ENCODE measurements around the gene SRRM5. TPM values are rescaled to one million over a fixed set of nuclear protein-coding genes. Genes with fewer than 3 reads are reported as not detected.
A peak's percentile ranks its signal among the peaks of the same experiment; 100 is the strongest.

Gene SRRM5
- total RNA-seq, 2 donors from 2014 or later = 0.23 to 0.38 TPM

DNA sequence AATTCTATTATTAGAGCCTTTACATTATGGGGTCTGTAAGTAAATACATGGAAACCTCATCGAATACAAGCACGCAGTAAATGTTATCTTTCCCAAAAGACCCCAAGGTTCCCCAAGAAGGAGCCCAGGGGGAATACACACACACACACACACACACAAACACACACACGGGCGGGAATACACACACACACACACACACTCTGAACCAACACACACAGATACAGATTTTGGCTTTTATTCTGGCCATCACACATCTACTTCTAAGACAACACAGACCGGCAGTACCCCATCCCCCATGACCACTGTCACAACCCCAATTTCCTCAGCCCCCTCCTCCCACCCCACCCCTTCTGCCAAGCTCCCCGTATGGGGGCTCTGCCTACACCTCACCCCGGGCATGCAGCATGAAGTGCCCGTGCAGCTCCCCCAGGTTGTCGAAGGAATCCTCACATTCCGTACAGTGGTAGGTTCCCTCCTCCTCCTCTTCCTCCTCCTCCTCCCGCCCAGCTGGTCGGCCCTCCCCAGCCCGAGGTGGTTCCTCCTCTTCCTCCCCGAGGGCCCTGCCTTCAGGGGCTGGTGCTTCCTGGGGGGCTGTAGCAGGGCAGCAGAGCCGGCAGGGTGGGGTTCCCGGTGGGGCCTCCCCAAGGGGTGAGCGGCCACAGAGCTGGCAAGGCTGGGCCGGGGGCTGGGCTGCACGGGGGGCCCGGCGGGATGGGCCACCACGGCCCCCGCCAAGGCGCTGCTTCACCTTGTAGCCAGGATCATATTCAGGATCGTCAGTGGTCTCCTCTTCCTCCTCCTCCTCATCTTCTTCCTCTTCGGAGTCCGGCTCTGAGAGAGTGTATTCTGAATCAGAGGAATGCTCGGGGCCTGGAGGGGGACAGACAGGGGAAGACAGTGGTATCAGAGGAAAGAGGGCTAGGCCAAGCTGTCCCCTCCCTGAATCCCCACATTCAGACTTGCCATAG lies 4.4 kb upstream of the SRRM5 start:
- intact Hi-C loops (cut with DNase I) = no loop called here
- no peak for DNase-seq (ENCODE audit: low spot score)

DNA sequence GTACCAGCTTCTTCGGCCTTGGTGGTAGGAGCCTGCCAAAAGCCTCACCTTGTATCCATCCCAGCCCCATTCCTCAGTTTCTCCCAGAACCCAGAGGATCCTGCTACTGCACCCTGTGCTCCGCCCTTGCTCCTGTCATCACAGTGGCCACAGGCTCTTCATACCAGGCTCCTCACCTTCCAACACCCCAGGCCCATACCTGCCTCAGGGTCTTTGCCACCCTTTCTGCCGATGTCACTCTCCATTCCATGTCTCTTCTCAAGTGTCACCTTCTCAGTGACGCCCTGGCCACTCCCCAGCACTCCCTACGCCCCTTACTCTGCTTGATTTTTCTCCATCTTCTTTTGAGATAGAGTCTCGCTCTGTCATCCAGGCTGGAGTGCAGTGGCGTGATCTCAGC lies 2.0 kb upstream of the SRRM5 start:
- intact Hi-C loops (cut with DNase I) = no loop called here

GRCh38 chr19:43610493-43610892 lies 1.4 kb upstream of the SRRM5 start:
- intact Hi-C loops (cut with DNase I) = no loop called here
- DNase-seq (ENCODE audit: low spot score) = no peak

More for the DNA sequence above, 2.0 kb upstream of the SRRM5 start:
- DNase-seq (ENCODE audit: low spot score) = no peak

GRCh38 chr19:43612374-43612773 lies 486 bp downstream of the SRRM5 start:
- intact Hi-C loops (cut with DNase I) = no loop called here
- DNase-seq (ENCODE audit: low spot score) = no peak

DNA sequence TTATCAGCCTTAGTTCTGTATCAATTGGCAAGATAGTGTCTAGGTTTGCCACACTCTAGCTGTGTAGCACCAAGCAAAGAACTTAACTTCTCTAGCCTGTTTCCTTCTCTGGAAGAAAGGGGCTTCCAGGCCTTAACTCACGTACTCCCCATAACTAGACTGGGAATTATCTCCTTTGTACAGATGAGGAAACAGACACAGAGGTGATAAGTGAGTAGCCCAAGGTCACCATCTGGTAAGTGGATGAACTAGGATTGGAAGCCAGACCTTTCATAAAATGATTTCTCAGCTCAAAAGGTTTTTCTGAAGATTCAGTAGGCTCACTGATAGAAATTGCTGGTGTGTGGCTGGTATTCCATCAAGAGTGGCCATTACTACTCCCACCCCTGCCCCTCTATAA lies 4.4 kb downstream of the SRRM5 start:
- intact Hi-C loops (cut with DNase I) = no loop called here
- no peak for DNase-seq (ENCODE audit: low spot score)

DNA sequence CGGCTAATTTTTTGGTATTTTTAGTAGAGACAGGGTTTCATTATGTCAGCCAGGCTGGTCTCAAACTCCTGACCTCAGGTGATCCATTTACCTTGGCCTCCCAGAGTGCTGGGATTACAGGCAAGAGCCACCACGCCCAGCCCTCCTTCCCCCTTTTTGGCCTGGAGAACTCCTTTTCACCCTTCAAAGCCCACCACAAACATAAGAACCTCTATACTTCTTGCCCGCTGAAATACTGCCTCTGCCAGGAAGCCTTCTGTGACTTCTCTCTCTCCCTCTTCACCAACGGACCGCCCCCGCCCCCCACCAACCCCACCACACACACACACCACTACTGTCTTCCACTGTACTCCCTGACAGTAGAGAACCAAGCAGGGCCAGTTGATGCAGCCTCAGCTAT lies 5.1 kb downstream of the SRRM5 start:
- intact Hi-C loops (cut with DNase I) = no loop called here
- no peak for DNase-seq (ENCODE audit: low spot score)

DNA sequence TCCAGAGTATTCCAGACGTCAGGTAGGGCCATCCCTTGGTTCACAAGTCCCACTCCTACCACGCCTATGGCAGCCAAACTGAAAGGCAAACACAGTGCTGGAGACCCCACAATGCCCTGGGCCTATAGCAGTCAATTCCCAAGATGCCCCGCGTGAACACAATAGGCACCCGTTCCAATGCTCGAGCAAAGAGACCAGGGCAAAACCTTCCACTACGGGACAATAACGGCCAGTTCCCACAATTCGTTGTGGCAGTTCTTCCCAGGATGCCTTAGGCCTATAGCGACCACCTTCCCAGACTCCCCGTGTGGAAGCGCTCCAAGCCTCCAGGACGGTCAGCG lies 7.0 kb downstream of the SRRM5 start:
- intact Hi-C loops (cut with DNase I) = no loop called here
- no peak for DNase-seq (ENCODE audit: low spot score)

- intact Hi-C loops (cut with DNase I) = no loop called here
- DNase-seq (ENCODE audit: low spot score) = peak; percentile 95
Observed at GRCh38 chr19:43619262-43620060, 7.6 kb downstream of the SRRM5 start, which contains the start of gene ZNF428. TSS of gene ZNF428 (minus strand) at chr19:43619629. CDS start at chr19:43614304, 5,325 bp downstream.

DNA sequence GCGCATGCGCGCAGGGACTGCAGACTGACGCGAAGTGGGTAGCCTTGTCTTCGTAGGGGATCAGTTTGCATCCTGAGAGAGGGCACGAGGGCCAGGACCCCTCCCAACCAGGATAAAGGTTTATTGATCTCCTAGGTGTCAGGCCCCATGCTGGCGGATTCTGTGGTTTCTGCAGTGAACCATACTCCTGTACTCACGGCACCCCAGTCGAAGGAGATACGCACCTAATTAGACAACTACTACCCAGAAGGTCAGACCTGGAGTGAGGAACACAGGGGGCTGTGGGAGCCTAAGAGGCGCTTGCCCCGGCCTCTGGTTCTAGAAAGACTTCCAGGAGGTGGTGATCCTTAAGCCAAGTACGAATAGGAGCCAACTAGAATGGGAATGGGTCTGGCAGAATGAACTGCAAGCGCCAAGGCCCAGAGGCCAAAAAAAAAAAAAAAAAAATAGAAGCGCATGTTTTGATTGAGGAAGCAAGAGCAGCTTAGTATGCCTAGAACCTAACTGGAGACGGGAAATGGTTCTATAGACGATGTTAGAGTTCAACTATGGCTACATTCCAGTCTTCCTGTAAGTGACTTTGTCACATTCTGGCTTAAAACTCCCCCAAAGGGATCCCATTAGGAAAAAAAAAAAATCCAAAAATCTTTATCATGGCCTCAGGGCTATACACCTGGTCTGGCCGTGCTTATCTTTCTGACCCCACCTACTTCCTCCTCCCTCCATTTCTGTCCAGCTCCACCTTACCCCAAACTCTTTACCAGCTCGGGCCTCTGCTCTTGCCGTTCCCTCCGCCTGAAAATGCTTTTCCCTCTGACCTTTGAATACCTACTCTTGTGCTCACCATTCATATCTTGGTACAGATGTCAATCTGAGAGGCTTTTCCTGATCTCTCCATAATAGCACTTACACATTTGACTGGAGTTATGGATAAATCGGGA lies 8.4 kb downstream of the SRRM5 start:
- no peak for DNase-seq (ENCODE audit: low spot score)
- intact Hi-C loops (cut with DNase I) = no loop called here

DNA sequence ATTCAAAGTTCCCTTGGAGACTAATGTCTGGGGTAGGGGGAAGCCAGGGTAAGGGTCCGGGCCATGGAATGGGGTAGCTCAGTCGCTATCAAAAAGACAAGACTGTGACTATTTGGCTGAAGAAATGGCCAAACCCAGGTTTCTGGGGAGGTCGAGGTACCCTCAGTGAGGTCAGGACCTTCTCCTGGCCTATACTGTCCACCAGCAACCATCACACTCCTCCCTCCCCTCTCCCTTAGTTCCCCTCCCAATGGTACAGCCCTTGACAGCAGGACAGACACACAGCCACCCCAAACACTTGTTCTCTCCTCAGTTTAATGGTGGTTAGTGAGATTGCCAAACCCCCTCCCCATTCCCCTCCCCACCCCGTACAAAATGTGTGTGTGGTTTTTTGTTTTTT lies 10.2 kb downstream of the SRRM5 start:
- intact Hi-C loops (cut with DNase I) = no loop called here
- DNase-seq (ENCODE audit: low spot score) = no peak

GRCh38 chr19:43622956-43623355 lies 11.1 kb downstream of the SRRM5 start:
- intact Hi-C loops (cut with DNase I) = no loop called here
- no peak for DNase-seq (ENCODE audit: low spot score)

DNA sequence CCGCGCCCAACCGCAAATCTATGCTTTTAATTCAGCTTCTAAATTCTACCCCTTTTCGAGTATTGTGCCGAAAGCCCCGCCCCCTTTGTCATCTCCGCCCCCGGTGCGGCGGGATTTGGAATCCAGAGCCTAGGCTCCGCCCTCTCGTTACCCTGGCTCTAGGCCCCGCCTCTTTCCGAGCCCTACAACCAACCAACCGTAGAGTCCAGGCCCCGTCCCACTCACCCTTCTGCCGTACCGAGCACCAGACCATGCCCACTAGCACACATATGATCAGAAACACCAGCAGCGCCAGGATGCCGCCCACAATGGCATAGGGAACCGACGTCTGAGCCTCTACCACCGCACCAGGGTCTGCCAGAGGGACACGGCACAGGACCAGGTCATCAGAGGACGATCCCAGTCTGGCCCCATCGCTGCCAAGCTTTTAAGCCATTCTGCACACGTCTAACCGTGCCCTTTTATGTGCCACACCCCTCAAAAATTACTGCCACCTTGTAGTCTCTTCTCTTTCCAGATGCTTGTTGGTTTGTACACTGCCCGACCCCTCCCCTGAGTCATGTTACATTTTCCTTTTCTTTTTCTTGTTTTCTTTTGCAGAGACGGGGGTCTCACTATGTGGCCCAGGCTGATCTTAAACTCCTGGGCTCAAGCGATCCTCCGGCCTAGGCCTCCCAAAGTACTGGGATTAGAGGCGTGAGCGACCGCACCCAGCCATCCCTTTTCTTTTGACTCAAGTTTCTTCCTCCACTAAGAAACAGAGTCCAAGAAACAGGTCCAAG lies 12.2 kb downstream of the SRRM5 start:
- intact Hi-C loops (cut with DNase I) = no loop called here

DNA sequence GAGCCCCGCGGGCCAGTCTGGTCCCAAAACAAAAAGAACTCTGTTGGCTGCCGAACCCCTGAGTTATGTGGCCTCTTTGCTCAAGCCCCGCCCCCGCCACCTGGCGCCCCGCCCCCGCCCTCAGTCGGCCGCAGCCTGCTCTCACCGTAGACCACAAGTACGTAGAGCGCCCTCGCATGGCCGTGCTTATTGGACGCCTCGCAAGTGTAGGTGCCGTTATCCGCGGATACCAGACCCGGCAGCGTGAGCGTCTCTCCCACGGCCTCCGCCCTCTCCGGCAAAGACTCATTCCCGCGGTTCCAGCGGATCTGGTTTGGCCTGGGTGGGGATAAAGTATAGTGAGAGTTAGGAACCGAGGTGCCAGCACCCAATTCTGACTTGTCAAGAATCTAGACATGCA lies 13.0 kb downstream of the SRRM5 start:
- DNase-seq (ENCODE audit: low spot score) = no peak
- intact Hi-C loops (cut with DNase I) = no loop called here

More for the DNA sequence above, 12.2 kb downstream of the SRRM5 start:
- no peak for DNase-seq (ENCODE audit: low spot score)

DNA sequence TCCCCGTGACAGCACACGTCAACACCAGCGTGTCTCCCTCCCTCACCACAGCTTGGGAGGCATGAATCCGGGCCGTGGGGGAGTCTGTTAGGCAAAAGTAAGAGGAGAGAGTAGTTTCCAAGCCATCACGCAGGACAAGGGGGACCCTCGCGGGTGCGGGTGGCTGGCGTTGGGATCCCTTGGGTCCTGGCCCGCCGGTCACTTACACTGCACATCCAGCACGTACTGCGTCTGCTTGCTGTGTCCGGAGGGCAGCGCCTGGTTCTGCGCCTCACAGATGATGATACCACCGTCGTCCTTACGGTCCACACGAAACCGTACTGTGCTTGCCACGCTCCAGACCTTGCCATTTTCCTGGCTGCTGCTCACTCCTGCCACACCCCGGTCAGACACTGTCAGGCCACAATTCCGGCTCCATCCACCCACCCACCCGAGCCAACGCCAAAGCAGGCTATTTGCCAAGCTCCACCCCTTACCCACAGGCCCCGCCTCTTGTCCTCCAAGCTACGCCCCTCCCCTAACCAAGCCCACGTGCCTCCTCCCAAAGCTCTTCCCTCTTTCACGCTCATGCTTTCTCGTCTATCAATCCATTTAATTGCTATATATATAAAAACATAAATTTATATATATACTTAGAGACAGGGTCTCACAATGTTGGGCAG lies 14.2 kb downstream of the SRRM5 start:
- intact Hi-C loops (cut with DNase I) = no loop called here
- no peak for DNase-seq (ENCODE audit: low spot score)

DNA sequence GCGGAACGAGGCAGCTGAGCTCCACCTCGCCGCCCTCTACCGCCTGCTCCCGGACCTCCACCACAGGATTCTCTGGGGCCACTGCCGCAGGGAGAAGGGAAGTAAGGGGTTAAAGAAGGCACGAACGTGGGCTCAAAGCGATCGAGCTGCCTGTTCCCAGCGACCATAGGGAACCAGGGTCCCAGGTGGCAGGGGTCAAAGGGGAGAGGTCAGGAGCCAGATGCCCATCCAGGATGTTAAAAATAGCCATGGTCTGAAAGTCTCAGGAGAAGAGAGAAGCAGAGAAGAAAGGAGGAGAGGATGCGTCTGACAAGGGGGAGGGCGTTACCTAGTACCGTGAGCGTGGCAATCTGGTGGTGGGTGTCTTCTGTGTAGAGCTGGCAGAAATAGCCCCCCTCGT lies 14.9 kb downstream of the SRRM5 start:
- intact Hi-C loops (cut with DNase I) = no loop called here
- no peak for DNase-seq (ENCODE audit: low spot score)

DNA sequence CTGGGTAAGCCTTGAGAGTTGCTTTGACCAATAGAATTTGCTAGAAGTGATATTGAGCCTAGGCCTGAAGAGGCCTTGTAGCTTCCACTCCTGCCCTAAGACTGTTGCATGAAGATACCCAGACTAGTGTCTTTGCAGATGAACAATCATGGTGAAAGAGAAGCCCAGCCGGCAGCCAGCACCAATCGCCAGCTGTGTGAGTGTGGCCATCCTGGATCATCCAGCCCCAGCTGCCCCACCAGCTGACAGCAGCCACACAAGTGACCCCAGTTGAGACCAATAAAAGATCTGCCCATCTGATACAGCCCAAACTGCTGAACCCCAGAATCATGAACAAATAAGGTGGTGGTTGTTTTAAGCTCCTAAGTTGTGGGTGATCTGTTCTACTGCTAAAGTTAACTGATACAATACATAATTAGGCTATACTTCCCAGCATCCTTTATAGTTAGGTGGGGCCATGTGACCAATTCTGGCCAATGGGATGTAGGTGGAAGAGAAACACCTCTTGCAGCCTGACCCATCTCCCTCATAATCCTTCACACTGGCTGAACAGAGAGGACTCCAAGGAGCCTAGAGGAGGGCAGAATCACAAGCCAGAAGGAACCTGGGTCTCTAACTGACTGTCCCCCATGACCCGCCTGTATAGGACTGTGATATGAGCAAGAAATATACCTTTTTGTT lies 16.9 kb downstream of the SRRM5 start:
- DNase-seq (ENCODE audit: low spot score) = no peak
- intact Hi-C loops (cut with DNase I) = no loop called here

- DNase-seq (ENCODE audit: low spot score) = no peak
- intact Hi-C loops (cut with DNase I) = no loop called here
Observed at GRCh38 chr19:43631491-43631890, 19.6 kb downstream of the SRRM5 start.

DNA sequence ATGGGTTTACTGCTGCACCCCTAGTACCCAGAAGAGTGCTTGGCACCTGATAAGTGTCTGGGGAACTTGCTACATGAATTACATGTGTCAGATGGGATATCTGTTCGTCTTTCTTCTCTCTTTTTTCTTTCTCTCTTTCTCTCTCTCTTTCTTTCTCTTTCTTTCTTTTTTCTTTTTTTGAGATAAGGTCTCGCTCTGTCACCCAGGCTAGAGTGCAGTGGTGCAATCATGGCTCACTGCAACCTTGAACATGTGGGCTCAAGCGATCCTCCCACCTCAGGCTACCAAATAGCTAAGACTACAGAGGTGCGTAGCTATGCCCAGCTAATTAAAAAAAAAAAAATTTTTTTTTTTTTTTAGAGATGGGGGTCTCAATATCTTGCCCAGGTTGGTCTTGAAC lies 21.6 kb downstream of the SRRM5 start:
- no peak for DNase-seq (ENCODE audit: low spot score)
- intact Hi-C loops (cut with DNase I) = no loop called here
